Measurements from ENCODE around the gene FAF1.

The FAF1 gene

DNA sequence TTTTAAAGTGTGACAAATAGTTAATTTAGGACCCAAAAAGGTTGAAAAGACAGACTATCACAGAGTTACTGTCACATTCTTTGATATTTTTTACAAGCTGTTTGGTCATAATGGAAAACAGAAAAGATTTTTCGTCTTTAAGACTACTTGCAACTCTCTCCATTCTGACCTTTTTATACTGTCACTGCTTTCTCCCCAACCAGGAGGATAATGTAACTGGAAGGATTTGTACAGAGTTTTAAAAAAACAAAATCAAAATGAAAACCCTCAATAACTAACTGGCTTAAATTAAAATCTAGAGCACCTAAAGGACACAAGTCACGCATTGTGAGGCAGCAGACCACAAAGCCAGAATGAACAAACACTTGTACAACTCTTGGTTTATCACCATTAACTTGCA, 257.7 kb downstream of the FAF1 start:
- DNase-seq (ENCODE audit: low read depth in 2 of 2) = no peak

DNA sequence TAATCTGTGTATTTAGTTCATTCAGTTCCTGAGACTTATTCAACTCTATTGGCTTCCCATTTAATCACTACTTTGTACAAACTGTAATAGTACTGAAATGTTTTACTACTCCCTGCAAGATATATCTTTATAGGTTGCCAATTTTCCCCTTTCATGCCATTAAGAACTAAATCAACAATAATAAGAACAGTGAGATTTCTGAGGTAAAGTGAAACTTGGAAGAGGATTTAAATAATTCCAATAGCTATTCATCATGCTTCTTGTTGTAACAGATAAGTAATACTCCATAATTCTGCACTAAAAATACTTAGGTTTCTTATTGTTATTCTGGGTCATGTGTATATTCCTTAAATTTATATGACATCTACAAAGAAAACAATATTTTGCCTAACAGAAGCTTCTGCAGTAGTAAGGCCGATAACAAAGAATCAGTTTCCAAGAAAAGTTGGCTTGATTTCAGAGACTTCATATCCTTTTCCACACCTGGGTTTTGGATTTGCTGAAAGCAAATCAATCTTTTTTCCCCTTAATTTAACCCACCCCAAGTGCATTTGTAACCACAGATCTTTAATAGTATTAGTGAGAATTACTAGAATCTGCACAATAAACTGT, 258.3 kb downstream of the FAF1 start:
- DNase-seq (ENCODE audit: low read depth in 2 of 2) = no peak

DNA sequence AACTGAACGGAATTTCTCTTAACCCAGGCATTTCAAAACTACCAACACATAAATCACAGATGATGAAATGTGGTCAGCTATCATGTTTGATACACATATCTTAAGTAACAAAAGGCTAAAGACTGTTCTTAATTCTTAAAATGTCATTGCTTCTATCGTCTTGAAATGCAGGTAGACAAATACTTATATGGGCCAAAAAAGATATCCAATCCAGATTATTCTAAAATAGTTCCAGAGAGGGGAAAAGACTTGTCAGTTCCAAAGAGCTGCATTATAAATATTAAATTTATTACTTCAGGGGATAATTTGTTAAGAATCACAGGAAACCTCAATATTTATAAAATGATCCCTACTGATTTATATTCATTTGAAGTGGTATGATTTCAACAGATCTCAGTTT, 259.4 kb downstream of the FAF1 start:
- no peak for DNase-seq (ENCODE audit: low read depth in 2 of 2)

DNA sequence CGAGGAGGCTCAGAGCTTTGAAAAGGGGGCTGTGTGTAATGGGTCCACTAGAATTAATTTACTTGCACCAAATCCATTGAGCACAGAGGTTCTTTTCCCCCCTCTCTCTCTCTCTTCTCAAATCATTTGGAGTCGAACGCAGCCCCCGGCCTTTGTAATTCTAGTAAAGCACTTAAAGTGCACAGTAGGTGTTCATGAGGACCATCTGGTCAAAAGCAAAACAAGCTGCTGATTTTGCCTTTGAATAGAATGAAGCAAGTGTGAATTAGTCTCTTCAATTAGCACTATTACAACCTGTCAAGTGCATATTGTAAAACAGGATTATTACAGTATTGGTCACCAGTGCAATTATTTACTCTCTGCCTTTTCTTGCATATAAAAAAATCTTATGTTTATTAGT, 259.9 kb downstream of the FAF1 start:
- no peak for DNase-seq (ENCODE audit: low read depth in 2 of 2)

DNA sequence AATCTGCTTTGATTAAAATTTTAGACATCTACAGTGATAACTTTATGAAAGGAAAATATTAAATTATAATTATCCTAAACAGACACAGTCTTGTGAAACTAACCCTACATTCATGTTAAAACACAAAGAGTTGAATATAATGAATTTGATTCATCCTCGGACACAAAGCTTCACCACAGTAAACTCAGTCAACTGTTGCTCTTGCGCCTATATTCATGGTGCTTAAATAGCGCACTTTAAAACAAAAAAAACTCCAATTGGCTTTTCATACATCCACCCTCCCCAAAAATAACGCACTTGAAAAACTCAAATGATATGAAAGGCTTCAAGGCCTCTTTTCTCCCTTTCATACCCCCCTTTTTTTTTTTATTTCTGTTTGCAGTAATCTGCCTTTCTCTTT, 260.3 kb downstream of the FAF1 start:
- DNase-seq (ENCODE audit: low read depth in 2 of 2) = no peak

DNA sequence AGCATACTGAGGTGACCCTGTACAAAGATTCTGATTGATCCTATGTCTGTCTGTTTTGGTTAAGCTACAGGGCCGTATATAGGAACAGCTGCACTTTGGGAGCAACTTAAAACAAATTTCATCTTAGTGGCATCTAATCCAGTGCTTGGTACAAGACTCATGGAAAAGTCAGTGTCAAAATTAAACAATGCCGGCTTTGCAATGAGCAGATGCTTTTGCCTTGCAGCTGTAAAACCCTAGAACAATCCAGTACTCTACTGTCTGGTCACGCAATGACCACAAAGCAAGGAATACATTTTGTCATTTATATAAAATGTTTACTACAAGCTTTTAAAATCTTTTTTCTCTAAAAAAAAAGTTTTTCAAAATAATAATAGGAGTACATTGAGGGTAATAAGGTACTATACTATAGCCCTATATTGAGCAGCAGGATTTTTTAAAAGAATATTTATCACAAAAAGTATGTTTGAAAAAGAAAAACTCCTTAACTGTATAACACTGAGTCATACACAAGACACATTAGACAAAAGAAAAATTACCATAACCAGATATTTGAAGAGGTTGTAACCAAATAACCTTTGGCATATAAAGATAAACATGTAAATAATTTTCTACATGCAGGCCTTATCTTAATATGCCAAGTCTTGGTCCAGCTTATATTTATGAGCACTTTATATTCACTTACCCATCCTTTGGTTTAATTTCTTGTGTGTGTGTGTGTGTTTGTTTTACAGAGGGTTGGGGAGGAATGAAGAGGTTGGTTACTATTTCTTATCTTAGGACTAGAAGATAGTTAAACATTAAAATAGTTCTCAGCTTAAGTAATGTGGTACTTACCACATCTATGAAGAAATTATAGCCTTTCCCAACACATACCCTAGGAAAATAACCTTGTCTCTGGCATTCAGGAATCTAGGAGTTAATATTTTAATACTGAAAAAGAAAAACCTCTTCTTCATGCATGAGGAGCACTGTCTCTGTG, 262.3 kb downstream of the FAF1 start:
- no peak for DNase-seq (ENCODE audit: low read depth in 2 of 2)

DNA sequence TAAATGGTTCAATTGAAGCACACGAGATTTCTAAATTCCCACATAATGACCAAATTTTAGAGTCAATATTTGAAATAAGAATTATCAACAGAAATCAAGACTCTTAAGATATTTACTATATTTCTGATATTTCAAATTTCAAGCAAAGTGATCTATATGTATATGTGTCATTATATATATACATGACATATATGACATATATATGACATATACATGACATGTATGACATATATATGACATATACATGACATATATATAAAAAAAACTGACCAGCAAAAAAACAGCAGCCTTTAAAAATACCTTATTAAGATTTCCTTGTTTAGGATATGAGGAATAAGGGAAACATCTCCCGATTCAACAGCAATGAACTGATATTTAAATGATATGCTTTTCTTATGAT, 266.2 kb downstream of the FAF1 start:
- no peak for DNase-seq (ENCODE audit: low read depth in 2 of 2)

DNA sequence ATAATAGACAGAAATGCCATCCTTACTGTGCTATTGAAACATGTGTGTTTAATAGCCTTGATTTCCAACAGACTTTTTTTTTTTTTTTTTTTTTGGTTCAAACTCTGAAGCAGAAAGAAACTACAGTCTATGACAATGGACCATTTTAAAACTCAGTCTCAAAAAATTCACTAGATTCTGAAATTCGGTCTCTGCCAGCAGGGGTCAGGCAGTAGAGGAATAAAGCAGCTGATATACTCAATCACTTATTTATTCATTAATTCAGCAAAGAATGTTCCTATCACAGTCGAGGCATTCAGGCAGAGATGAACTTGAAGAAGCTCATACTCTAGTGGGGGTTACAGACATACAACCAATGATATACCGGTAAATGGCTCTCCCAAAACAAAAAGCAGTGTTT, 275.9 kb downstream of the FAF1 start:
- DNase-seq (ENCODE audit: low read depth in 2 of 2) = no peak

DNA sequence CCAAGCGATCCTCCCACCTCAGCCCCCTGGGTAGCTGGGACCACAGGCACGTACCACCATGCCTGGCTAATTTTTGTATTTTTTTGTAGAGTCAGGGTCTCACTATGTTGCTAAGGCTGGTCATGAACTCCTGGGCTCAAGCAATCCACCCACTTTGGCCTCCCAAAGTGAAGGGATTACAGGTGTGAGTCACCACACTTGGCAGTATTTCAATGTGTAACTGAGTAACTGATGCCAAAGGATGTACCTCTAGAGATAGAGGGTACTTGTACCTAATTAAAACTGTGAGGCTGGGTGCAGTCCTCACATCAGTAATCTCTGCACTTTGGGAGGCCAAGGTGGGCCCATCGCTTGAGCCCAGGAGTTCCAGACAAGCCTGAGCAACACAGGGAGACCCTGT, 278.1 kb downstream of the FAF1 start:
- DNase-seq (ENCODE audit: low read depth in 2 of 2) = no peak

DNA sequence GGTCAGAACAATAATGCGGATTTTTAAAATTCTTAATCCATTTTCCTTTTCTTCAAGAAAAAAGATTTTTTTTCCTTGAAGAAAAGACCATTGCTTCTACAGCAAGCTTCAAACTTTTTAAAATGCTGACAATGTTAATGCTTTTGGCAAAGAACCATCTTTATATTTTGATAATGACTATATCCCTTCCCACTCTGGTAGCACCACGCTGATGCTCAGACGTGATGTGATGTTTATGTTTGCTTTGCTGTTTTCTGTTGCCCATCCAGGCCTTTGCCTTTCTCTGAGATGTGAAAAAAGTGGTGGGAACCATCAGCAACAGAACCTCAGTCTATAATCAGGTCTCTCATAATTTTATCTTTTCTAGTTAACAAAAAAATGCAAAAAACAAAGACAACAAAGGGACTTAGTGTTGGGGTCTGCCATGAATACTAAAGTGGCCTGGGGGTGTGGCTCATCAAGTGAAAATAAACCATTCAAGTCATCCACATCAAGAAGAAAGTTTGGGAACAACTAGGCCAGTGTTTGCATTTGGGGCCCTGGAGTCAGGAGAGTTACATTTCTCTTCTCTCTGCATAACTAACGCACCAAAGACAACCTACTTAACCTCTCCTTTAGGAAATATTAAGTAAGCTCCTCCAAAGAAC, 292.2 kb downstream of the FAF1 start:
- no peak for DNase-seq (ENCODE audit: low read depth in 2 of 2)

DNA sequence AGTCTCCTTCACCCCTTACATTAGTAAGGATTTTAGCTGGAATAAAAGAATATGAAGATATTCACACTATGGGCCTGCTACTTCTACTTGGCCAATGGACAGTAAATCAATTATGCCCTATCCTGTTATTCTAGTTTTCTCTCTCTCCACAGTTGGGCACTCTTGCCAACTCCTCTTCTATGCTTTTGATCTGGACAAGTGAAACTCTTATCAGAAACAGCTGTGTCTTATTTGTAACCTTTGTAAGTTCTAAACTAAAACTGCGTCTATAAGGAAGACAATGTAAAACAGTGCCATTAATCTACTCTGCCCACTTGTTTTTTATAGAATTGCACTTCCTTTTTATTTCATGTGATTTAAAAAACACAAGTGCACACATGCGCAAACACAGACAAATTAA, 292.8 kb downstream of the FAF1 start:
- DNase-seq (ENCODE audit: low read depth in 2 of 2) = no peak

DNA sequence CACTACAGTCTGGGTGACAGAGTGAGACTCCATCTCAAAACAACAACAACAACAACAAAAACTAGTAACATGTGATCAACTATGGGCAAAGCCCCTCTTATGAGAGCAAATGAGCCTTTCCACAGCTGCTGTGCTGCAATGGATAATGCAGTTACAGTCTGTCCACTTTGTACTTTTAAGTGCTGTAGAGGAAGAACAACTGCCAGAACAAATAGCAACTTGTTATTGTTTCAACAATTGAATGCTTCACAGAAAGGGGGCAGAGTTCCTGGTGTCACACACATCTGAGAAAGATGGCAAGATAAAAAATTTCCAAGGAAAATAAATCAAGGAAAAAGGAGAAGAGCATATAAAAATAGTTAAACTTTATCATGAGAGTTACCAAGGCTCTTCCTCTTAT, 293.2 kb downstream of the FAF1 start:
- DNase-seq (ENCODE audit: low read depth in 2 of 2) = no peak

DNA sequence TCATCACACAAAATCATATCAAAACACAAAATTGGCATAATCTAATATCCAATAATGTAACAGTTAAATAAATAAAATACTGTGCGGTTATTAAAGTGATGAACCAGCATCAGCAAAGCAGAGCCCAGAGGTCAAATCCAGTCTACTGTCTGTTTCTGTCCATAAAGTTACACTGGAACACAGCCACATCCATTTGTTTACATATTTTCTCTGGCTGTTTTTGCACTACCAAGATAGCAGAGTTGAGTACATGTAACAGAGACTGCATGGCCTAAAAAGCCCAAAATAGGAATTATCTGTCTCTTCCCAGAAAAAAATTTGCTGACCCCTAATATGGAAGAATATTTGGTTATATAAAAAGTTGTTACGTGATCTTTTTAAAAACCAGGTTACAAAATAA, 294.7 kb downstream of the FAF1 start:
- no peak for DNase-seq (ENCODE audit: low read depth in 2 of 2)

DNA sequence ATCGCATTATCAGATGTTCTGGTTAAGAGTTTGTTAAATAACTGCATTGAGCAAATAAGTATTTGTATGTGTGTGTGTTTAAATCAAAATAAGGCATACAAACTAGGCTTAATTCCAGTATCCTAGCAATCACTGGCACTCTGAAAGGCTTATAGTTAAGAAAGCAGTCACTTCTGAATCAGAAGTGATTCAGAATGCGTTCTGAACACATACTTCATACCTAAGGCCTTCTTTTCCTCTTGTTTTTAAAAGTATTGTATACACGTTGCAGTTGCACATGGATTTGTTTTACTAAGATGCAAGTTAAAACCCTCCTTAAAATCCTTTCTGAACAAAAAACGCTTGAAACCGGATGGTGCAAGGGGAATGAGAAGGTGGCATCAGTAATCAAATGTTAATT, 298.4 kb downstream of the FAF1 start:
- no peak for DNase-seq (ENCODE audit: low read depth in 2 of 2)

DNA sequence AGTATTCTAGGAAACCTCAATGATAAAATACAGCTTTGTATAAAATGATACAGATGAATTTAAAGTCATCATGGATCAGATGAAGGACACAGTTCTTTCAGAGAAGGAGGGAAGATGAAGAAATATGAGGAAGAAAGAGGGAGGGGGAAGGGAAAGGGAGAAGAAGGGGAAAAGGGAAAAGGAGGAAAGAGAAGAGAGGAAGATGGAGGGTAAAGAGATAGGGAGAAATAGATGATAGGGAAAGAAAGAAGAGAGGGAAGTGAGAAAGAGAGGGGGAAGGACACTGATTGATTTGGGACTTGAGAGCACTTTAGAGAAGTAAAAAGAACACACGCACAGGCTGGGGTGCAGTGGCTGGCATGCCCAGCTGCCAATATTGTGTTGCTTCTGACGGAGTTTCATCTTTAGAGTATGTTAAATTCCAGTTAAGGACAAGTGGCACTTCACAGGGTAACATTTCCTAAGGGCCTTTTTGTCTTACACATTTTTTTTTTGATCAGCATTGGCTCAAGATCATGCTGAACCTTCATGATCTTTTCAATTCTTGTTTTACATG, 300.9 kb downstream of the FAF1 start:
- no peak for DNase-seq (ENCODE audit: low read depth in 2 of 2)

DNA sequence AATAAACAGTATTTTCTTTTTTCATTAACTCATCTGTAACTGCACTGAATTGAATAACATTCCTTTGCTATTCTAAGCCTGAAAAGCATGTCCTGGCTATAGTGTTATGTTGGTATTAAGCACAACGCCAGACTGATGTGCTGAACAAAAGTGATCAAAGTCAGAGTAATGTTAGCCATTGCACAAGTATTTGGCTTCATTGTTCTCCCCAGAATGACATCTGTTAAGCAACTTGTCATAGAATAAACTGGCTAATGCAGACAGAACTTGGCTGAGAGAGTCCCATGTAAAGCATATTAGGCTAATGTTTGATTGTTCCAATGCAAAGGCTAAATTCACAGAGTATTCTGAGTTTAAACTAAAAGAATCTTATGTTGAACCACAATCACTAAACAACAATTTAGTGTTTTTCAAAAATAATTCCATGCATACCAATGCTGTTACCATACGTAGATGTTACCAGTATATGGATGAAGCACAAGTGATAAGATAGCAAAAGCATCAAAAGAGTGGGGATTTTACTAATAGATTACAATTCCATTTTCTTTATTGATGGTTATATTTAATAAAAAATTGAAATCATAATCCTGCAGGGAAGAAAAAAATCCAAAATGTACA, 301.5 kb downstream of the FAF1 start:
- DNase-seq (ENCODE audit: low read depth in 2 of 2) = no peak

DNA sequence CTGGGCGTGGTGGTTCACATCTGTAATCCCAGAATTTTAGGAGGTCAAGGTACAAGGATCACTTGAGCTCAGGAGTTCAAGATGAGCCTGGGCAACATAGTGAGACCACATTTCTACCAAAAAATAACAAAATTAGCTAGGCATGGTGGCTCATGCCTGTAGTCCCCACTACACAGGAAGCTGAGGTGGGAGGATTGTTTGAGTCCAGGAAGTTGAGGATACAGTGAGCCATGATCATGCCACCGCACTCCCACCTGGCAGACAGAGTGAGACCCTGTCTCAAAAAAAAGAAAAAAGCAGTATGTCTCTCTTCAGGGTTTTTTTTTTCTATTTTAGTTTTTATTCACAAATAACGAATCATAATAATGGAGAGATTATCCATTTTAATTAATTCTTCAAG, 303.1 kb downstream of the FAF1 start:
- DNase-seq (ENCODE audit: low read depth in 2 of 2) = no peak

DNA sequence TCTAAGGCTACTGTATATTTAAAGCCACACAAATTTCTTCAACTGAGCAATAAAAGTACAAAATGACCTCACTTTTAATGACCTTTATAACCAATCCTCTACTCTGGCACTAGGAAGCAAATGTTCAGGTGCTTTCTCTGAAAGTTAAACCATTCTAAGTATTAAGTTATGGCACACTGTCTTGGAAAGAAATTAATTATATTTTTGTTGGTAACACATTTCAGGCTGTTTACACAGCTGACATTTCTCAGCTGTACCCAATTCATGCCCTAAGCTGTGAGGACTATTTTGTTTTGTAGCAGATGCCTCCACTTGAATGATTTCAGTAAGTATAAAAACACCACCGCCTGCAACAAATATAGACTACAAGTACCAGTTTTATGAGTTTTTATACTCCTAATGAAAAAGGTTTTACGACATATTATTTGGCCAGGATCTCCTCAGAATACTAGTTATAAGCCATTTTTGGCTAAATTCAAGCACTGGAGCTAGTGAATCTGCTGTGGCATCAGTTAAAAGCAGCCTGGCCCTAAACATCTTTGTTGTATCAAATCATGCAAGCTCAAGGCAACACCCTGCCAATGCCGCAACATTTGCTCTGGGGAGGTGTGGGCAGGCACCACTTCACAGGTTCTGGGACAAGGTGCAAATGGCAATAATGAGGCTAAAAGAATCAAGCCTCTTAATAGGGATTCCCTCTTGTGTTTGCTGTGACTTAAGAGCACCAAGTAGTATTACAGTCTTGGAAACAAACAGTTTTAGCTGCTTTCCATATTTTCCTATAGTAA, 308.4 kb downstream of the FAF1 start:
- DNase-seq (ENCODE audit: low read depth in 2 of 2) = no peak

DNA sequence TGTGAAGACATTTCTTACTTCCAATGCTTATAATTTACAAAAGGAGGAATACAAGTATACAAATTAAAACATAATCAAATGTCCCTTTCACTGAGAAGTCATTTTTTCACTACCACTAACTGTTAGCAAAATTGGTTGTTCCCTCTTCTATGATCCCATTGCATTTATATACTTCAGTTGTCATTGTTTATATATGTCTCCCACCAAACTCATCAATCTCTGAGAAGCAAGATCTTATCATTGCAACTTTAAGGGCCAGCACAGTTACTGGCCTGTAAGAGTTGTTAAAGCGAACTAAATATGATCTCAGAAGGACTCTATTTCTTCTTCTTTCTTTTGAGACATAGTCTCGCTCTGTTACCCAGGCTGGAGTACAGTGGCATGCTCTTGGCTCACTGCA, 313.5 kb downstream of the FAF1 start:
- no peak for DNase-seq (ENCODE audit: low read depth in 2 of 2)

DNA sequence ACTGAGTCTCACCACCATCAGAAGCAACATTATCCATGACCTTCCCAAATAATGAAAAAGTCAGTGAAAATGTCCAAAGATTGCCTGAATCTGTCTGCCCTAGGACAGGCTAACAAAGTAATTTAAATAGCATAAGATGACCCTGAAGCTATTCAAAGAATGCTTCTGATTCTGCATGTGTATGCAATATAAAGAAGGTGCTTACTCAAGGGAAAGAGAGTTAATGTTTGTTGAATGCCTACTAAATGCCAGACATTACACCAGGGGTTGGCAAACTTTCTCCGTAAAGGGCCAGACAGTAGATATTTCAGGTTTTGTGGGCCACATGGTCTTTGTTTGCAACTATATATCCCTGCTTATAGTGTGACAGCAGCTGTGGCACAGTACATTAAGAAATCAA, 314.9 kb downstream of the FAF1 start:
- no peak for DNase-seq (ENCODE audit: low read depth in 2 of 2)

DNA sequence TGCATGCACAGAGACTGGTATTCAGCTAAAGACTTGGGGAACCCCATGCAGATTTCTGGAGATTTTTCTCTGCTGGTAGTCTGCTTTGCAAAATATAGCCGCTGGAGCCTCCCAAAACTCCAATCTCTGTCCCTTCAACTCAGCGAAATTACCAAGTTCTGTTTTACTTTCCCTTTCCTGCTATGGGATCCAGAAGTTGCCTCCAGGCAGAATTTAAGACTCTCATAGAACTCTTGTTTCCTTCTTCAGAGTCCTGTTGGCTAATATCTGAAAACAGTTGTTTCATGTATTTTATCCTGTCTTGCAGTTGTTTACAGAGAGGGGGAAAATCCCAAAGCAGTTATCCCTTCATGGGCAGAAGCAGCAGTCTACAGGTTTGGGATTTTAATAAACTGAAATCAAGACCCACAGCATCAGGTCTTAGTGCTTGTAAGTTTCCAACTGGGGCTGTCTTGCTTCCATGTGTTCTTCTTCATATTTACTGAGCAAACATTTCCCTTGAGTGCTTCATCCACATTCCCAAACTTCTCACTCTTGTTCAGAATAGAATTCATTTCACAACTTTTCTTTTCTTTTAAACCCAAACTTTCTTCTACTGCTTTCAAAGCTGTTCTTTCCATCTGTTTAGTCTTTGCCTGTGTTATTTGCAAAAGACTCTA, 315.5 kb downstream of the FAF1 start:
- no peak for DNase-seq (ENCODE audit: low read depth in 2 of 2)
